Lower lobe of right lung (tissue), 2 donors: ENCODE data around the gene PRRT3. TPM values are rescaled to one million over a fixed set of nuclear protein-coding genes. Genes with fewer than 3 reads are reported as not detected.

Experiments
- ATAC-seq, 2 donors: fragments of 200-7000 bp; cut with Tn5 transposase; one replicate each; pipeline ENCODE4 v1.9.1; 2020 to 2022; ENCODE audit warnings: mild to moderate bottlenecking in 2 of 2, moderate library complexity in 2 of 2
- DNase-seq: peaks from one replicate; pipeline ENCODE4 v3.0.0-alpha.2; 2020
- H3K27ac ChIP-seq: fragments of 200-600 bp; one replicate; pipeline ENCODE4 v1.8.0; 2022
- H3K27me3 ChIP-seq: fragments of 200-600 bp; one replicate; pipeline ENCODE4 v1.8.0; 2022; ENCODE audit warnings: low read depth
- H3K36me3 ChIP-seq: fragments of 200-600 bp; one replicate; pipeline ENCODE4 v1.8.0; 2022; ENCODE audit warnings: mild to moderate bottlenecking
- H3K4me1 ChIP-seq: fragments of 200-600 bp; one replicate; pipeline ENCODE4 v1.8.0; 2022
- H3K4me3 ChIP-seq: fragments of 200-600 bp; one replicate; pipeline ENCODE4 v1.8.0; 2022; ENCODE audit warnings: mild to moderate bottlenecking
- H3K9me3 ChIP-seq: fragments of 200-600 bp; one replicate; pipeline ENCODE4 v1.8.0; 2022
- CTCF ChIP-seq: fragments of 200-600 bp; IDR thresholded peaks from one replicate; pipeline ENCODE4 v1.8.0; 2022; ENCODE audit warnings: antibody characterized with exemption, mild to moderate bottlenecking
- intact Hi-C: fragments of 100-400 bp; cut with DNase I; formaldehyde crosslinking; loops from one replicate; pipeline ENCODE4 v1.11.0; 2022
- total RNA-seq: library from RNA; stranded (reverse); fragmentation: NEBNext Ultra II Directional; extraction: Animal tissue kit (Norgen Biotek cat#: 25700); gene quantifications from one replicate; pipeline ENCODE4 v1.2.1, GENCODE V29; 2021
- donor health status: DM: no; HTN: yes; CAD: no; lungs with severe emphysema.

Gene PRRT3
- total RNA-seq, 1 donor from 2014 or later: 2.1 TPM

GRCh38 chr3:9965200-9965875, 13.1 kb upstream of the PRRT3 start:
- H3K27me3 ChIP-seq: no peaks in the 10 kb centered on the region

GRCh38 chr3:9957214-9957613, 5.0 kb upstream of the PRRT3 start:
- Histone ChIP-seq H3K27me3 (no peaks in the 10 kb centered on the region), H3K27ac (no peak overlapping the region), H3K4me1 (peaks cover 3% of the 10 kb centered on the region), H3K36me3 (peaks cover 11% of the 10 kb centered on the region), H3K9me3 (no peaks in the 10 kb centered on the region), H3K4me3 (no peak overlapping the region)
- intact Hi-C loops: no loop called here
- ATAC-seq: no peak
- DNase-seq: no peak
- no peak for TF ChIP-seq CTCF

More at GRCh38 chr3:9965200-9965875, 13.1 kb upstream of the PRRT3 start:
- no peaks in the 10 kb centered on the region for H3K9me3 ChIP-seq
- H3K27ac ChIP-seq: no peak overlapping the region
- intact Hi-C loops: no loop called here
- H3K4me1 ChIP-seq: no peaks in the 10 kb centered on the region
- DNase-seq (no peak), ATAC-seq (no peak)
- no peak overlapping the region for H3K4me3 ChIP-seq
- peaks cover 75% of the 10 kb centered on the region for H3K36me3 ChIP-seq
- TF ChIP-seq CTCF: no peak

GRCh38 chr3:9955611-9956352, 3.6 kb upstream of the PRRT3 start:
- ATAC-seq (peak in 1 of 2 donors; percentile 37), DNase-seq (no peak)
- peaks cover 16% of the 10 kb centered on the region for H3K4me1 ChIP-seq
- intact Hi-C loops: no loop called here
- H3K27ac ChIP-seq: no peak overlapping the region
- H3K4me3 ChIP-seq: no peak overlapping the region
- TF ChIP-seq CTCF: no peak
- H3K36me3 ChIP-seq: no peaks in the 10 kb centered on the region
- H3K27me3 ChIP-seq: no peaks in the 10 kb centered on the region
- no peaks in the 10 kb centered on the region for H3K9me3 ChIP-seq

GRCh38 chr3:9955067-9955502, 2.9 kb upstream of the PRRT3 start:
- intact Hi-C loops: no loop called here
- peaks cover 16% of the 10 kb centered on the region for H3K4me1 ChIP-seq
- no peak for TF ChIP-seq CTCF
- no peak overlapping the region for H3K4me3 ChIP-seq
- H3K9me3 ChIP-seq: no peaks in the 10 kb centered on the region
- H3K27ac ChIP-seq: no peak overlapping the region
- DNase-seq: no peak
- H3K27me3 ChIP-seq: no peaks in the 10 kb centered on the region
- no peaks in the 10 kb centered on the region for H3K36me3 ChIP-seq
- no peak for ATAC-seq

GRCh38 chr3:9951598-9951961, 628 bp downstream of the PRRT3 start:
- Histone ChIP-seq H3K4me1 (peaks cover 21% of the 10 kb centered on the region), H3K9me3 (no peaks in the 10 kb centered on the region), H3K27me3 (no peaks in the 10 kb centered on the region), H3K27ac (no peak overlapping the region), H3K4me3 (peak overlapping the region; percentile 56), H3K36me3 (no peaks in the 10 kb centered on the region)
- ATAC-seq (no peak), DNase-seq (no peak)
- no peak for TF ChIP-seq CTCF
- intact Hi-C loops: no loop called here
